Prostate gland (tissue), 2 donors: Measurements from ENCODE around the gene EPS15.

Experiments used
- CTCF ChIP-seq, 4 experiments: fragments of 200-600 bp in 2 of 4; fragments of 450-650 bp in 2 of 4; sonication (generic) in 2 of 4; IDR thresholded peaks; 1 replicate in 3 of 4; 2 replicates in 1 of 4; pipeline ENCODE4 v1.5.1; 2016 to 2019; ENCODE audit warnings: antibody characterized with exemption in 4 of 4, mild to moderate bottlenecking in 2 of 4, moderate library complexity in 2 of 4
- POLR2A ChIP-seq: fragments of 450-650 bp; IDR thresholded peaks from one replicate; pipeline ENCODE4 v1.6.1; 2016; ENCODE audit warnings: antibody characterized with exemption, mild to moderate bottlenecking

GRCh38 chr1:51516649-51517158 is 2.4 kb downstream of the EPS15 start:
- TF ChIP-seq CTCF (IDR thresholded peaks at IDR 0.05) (no peak), POLR2A (no peak)
